ENCODE data around the gene NAV2.

GRCh38 chr11:20113149-20113438 is 400.5 kb downstream of the NAV2 start:
- no peak for TF ChIP-seq EP300 (IDR thresholded peaks at IDR 0.05)
- TF ChIP-seq CTCF (IDR thresholded peaks at IDR 0.05): no peak
- TF ChIP-seq POLR2AphosphoS5 (IDR thresholded peaks at IDR 0.05): no peak
